HCT116 (cell line): ENCODE results near the gene ATP6V0B. TPM values are rescaled to one million over a fixed set of nuclear protein-coding genes. Genes with fewer than 3 reads are reported as not detected.

Source experiments
- ATAC-seq: fragments of 200-7000 bp; cut with Tn5 transposase; 2 replicates; pipeline ENCODE4 v1.9.1; 2020; ENCODE audit warnings: mild to moderate bottlenecking, moderate library complexity
- BruUV-seq: library from RNA; stranded (reverse); fragments of 400-500 nt; replicated peaks from 2 replicates; lab custom pipeline; 2021; lab: Mats Ljungman, UMichigan
- CTCF ChIA-PET: fragments of 300-600 bp; sonication (Branson Sonifier 250); formaldehyde crosslinking; loops from one replicate; lab custom pipeline; 2021; ENCODE audit warnings: antibody characterized with exemption; lab: Charles Lee
- POLR2A ChIA-PET: fragments of 300-600, 350-600 bp; sonication (Branson Sonifier 250); formaldehyde crosslinking; loops from one replicate; lab custom pipeline; 2021; ENCODE audit warnings: antibody characterized with exemption; lab: Charles Lee
- RAD21 ChIA-PET, 2 experiments: fragments of 300-600 bp; sonication (Branson Sonifier 250); formaldehyde crosslinking; loops; one replicate each; lab custom pipeline; 2023; ENCODE audit warnings: low total read pairs in 2 of 2; ENCODE audit not compliant: uncharacterized antibody in 2 of 2, unreplicated experiment in 2 of 2, low non-redundant PET in 1 of 2; lab: Charles Lee
- DNase-seq: peaks from one replicate; pipeline ENCODE4 v3.0.0-alpha.2; 2010; ENCODE audit warnings: low read depth, low spot score
- H2AFZ ChIP-seq: fragments of 200-600 bp; shearing (Covaris generic), sonication (generic); 2 replicates; pipeline ENCODE4 v1.6.1; 2017; ENCODE audit warnings: low read depth, mixed run types, mixed read lengths, antibody characterized with exemption, low read length; ENCODE audit not compliant: poor library complexity, severe bottlenecking
- H3K27ac ChIP-seq: 2 replicates; pipeline ENCODE4 v1.5.1; 2012; ENCODE audit warnings: low read depth, low read length
- H3K27me3 ChIP-seq: fragments of 200-600 bp; sonication (generic); 2 replicates; pipeline ENCODE4 v1.6.1; 2016; ENCODE audit warnings: mixed run types, low read length, mixed read lengths; ENCODE audit not compliant: insufficient read depth
- H3K36me3 ChIP-seq, 2 experiments: fragments of 200-500 bp in 1 of 2; fragments of 200-600 bp in 1 of 2; sonication (Bioruptor generic) in 1 of 2; sonication (generic) in 1 of 2; 2 replicates each; pipeline versions ENCODE4 v1.5.1 to v1.6.1; 2014 to 2016; ENCODE audit warnings: low read length in 2 of 2, inconsistent platforms in 1 of 2, mixed read lengths in 1 of 2, mixed run types in 1 of 2; ENCODE audit not compliant: insufficient read depth in 2 of 2, control insufficient read depth in 1 of 2
- H3K4me1 ChIP-seq, 2 experiments: fragments of 200-600 bp in 1 of 2; sonication (generic) in 1 of 2; 2 replicates each; pipeline versions ENCODE4 v1.5.1 to v1.6.1; 2012 to 2017; ENCODE audit warnings: low read length in 2 of 2, inconsistent platforms in 1 of 2, mild to moderate bottlenecking in 1 of 2, mixed read lengths in 1 of 2, mixed run types in 1 of 2, moderate library complexity in 1 of 2; ENCODE audit not compliant: insufficient read depth in 2 of 2, control insufficient read depth in 1 of 2
- H3K4me2 ChIP-seq: fragments of 200-600 bp; sonication (generic); 2 replicates; pipeline ENCODE4 v1.6.1; 2017; ENCODE audit warnings: mixed run types, low read length, mixed read lengths
- H3K4me3 ChIP-seq, 2 experiments: fragments of 200-600 bp in 1 of 2; sonication (generic) in 1 of 2; replicated peaks in 1 of 2; 2 replicates each; pipeline ENCODE4 v1.5.1; 2011 to 2016; ENCODE audit warnings: low read length in 2 of 2, control low read depth in 1 of 2, low read depth in 1 of 2, mild to moderate bottlenecking in 1 of 2, mixed read lengths in 1 of 2, mixed run types in 1 of 2
- H3K79me2 ChIP-seq: fragments of 200-600 bp; sonication (generic); 2 replicates; pipeline ENCODE4 v1.6.1; 2017; ENCODE audit warnings: mild to moderate bottlenecking, mixed run types, low read length, moderate library complexity, mixed read lengths; ENCODE audit not compliant: insufficient read depth
- H3K9ac ChIP-seq: fragments of 200-600 bp; sonication (generic); 2 replicates; pipeline ENCODE4 v1.6.1; 2016; ENCODE audit warnings: low read length, mixed read lengths
- H3K9me2 ChIP-seq: fragments of 200-600 bp; sonication (generic), shearing (Covaris generic); 2 replicates; pipeline ENCODE4 v1.6.1; 2017; ENCODE audit warnings: mixed run types, mild to moderate bottlenecking, moderate library complexity; ENCODE audit not compliant: insufficient read depth
- H3K9me3 ChIP-seq, 2 experiments: fragments of 200-500 bp in 1 of 2; fragments of 200-600 bp in 1 of 2; sonication (Bioruptor generic) in 1 of 2; sonication (generic) in 1 of 2; 2 replicates each; pipeline ENCODE4 v1.6.1; 2014 to 2017; ENCODE audit warnings: low read length in 2 of 2, mixed read lengths in 2 of 2, inconsistent platforms in 1 of 2, low read depth in 1 of 2, mild to moderate bottlenecking in 1 of 2, mixed run types in 1 of 2, moderate library complexity in 1 of 2; ENCODE audit not compliant: control insufficient read depth in 1 of 2, insufficient read depth in 1 of 2
- H4K20me1 ChIP-seq: fragments of 200-600 bp; sonication (generic), shearing (Covaris generic); 2 replicates; pipeline ENCODE4 v1.6.1; 2017; ENCODE audit warnings: mixed run types, mild to moderate bottlenecking, moderate library complexity; ENCODE audit not compliant: insufficient read depth
- EZH2phosphoT487 ChIP-seq: fragments of 200-600 bp; IDR thresholded peaks from 2 replicates; pipeline ENCODE4 v1.6.1; 2018; ENCODE audit warnings: antibody characterized with exemption, borderline replicate concordance
- FOSL1 ChIP-seq: IDR thresholded peaks from 2 replicates; pipeline ENCODE4 v1.6.1; 2012; ENCODE audit warnings: low read depth
- MAX ChIP-seq: IDR thresholded peaks from 2 replicates; pipeline ENCODE4 v1.6.1; 2012
- RAD21 ChIP-seq: IDR thresholded peaks from 2 replicates; pipeline ENCODE4 v1.6.1; 2012; ENCODE audit warnings: low read depth, mild to moderate bottlenecking
- SP1 ChIP-seq: IDR thresholded peaks from 2 replicates; pipeline ENCODE4 v1.6.1; 2012; ENCODE audit warnings: low read depth
- SRF ChIP-seq: IDR thresholded peaks from 2 replicates; pipeline ENCODE4 v1.6.1; 2012; ENCODE audit warnings: low read depth
- YY1 ChIP-seq: IDR thresholded peaks from 2 replicates; pipeline ENCODE4 v1.6.1; 2011; ENCODE audit warnings: low read length, low read depth, moderate library complexity, mild to moderate bottlenecking; ENCODE audit not compliant: insufficient replicate concordance; ENCODE audit errors: extremely low read depth
- ZFX ChIP-seq: fragments of 450-650 bp; IDR thresholded peaks from 2 replicates; pipeline ENCODE4 v1.6.1; 2017
- intact Hi-C: fragments of 100-400 bp; cut with micrococcal nuclease; formaldehyde crosslinking; loops from 2 replicates; pipeline ENCODE4 v1.10.0; 2022
- total RNA-seq: library from RNA; stranded (reverse); gene quantifications from one replicate; pipeline ENCODE4 v1.2.1, GENCODE V29; 2021; ENCODE audit not compliant: unreplicated experiment
- TF ChIP-seq, protein P1 (sequence below), 3 experiments: fragments of 200-600 bp in 1 of 3; sonication (generic) in 1 of 3; IDR thresholded peaks in 2 of 3; conservative IDR thresholded peaks in 1 of 3; 2 replicates each; pipeline ENCODE4 v1.5.1; 2012 to 2017; ENCODE audit warnings: low read depth in 2 of 3, low read length in 2 of 3, antibody characterized with exemption in 1 of 3, borderline replicate concordance in 1 of 3, control low read depth in 1 of 3, mild to moderate bottlenecking in 1 of 3, mixed read lengths in 1 of 3, mixed run types in 1 of 3, moderate library complexity in 1 of 3; ENCODE audit not compliant: insufficient read depth in 1 of 3

ATP6V0B gene
- total RNA-seq, 1 experiment from 2014 or later, result 122 TPM

- ChIA-PET CTCF (no interaction called here), POLR2A (no interaction called here), RAD21 (no interaction called here)
- DNase-seq, result no peak
- H3K4me2 ChIP-seq, result no peak overlapping the region
- TF ChIP-seq FOSL1 (no peak), SP1 (no peak), RAD21 (no peak), ZFX (no peak), YY1 (no peak), SRF (no peak), MAX (no peak), EZH2phosphoT487 (no peak)
- TF ChIP-seq, protein P1, sequence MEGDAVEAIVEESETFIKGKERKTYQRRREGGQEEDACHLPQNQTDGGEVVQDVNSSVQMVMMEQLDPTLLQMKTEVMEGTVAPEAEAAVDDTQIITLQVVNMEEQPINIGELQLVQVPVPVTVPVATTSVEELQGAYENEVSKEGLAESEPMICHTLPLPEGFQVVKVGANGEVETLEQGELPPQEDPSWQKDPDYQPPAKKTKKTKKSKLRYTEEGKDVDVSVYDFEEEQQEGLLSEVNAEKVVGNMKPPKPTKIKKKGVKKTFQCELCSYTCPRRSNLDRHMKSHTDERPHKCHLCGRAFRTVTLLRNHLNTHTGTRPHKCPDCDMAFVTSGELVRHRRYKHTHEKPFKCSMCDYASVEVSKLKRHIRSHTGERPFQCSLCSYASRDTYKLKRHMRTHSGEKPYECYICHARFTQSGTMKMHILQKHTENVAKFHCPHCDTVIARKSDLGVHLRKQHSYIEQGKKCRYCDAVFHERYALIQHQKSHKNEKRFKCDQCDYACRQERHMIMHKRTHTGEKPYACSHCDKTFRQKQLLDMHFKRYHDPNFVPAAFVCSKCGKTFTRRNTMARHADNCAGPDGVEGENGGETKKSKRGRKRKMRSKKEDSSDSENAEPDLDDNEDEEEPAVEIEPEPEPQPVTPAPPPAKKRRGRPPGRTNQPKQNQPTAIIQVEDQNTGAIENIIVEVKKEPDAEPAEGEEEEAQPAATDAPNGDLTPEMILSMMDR (IDR thresholded peaks at IDR 0.05 in 2 of 3, conservative IDR thresholded peaks at IDR 0.05 in 1 of 3; ENCODE audit: borderline replicate concordance in 1 of 3, insufficient read depth in 1 of 3, low read depth in 2 of 3, low read length in 2 of 3), result no peak
- H2AFZ ChIP-seq, result no peak overlapping the region
- no peaks in the 10 kb centered on the region for H3K27me3 ChIP-seq
- no peak overlapping the region for H3K27ac ChIP-seq
- H3K9me2 ChIP-seq, result no peaks in the 10 kb centered on the region
- no peak for ATAC-seq
- no peak overlapping the region for H3K9ac ChIP-seq
- peaks cover 3 to 6% of the 10 kb centered on the region in 2 experiments; a peak in 3 of 4 replicates for H3K4me1 ChIP-seq
- no peaks in the 10 kb centered on the region for H4K20me1 ChIP-seq
- H3K79me2 ChIP-seq, result peaks cover 2% of the 10 kb centered on the region; the same call in 1 of the 2 replicates
- H3K4me3 ChIP-seq, result no peak overlapping the region
- H3K36me3 ChIP-seq, result 0 out of 4 replicates have a peak, but pooled peaks cover 0 to 3% of the 10 kb centered on the region in 2 experiments
- intact Hi-C loops, result no loop called here
- no peaks in the 10 kb centered on the region for H3K9me3 ChIP-seq
- no TSS peak for BruUV-seq
Observed at GRCh38 chr1:43952731-43953346, 21.9 kb upstream of the ATP6V0B start.
